ENCODE data around the gene TMEM30A.

DNA sequence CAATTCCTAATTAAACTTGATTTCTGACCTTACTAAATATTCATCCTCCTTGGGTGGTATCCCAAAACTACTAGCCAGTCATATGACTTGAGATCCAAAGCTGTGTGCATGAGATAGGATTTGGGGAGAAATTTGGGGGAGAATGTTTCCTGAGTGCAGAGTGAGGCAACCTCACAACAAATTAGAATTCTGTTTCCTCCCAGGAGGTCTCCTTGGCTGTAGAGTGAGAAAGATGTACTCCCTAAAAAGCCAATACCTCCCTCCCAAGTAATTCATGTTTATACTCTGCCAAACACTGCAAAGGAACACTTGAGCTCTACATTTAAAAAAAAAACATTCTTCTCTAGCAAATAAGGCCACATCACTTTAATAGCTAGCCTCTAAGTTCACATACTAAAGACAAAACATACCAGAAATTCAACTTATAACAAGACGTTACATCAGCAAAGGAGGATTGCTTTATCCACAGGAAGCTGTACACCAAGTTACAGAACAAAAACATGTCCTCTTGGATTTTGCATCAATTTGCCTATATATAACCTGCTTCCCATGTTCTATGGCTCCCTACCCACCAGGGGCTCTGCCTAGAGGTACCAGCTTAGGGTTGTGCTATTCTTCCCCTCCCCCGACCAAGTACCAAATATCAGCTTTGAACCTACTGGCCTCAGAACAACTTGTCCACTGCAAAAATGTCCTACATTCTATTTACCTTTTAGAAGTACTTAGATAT lies 15.4 kb upstream of the TMEM30A start:
- TF ChIP-seq EZH2 (IDR thresholded peaks at IDR 0.05; ENCODE audit: borderline replicate concordance, low read length) (no peak), CTCF (conservative IDR thresholded peaks at IDR 0.05 in 1 of 2, IDR thresholded peaks at IDR 0.05 in 1 of 2; ENCODE audit: extremely low read depth in 1 of 2, insufficient read depth in 1 of 2, low read depth in 1 of 2, low read length in 2 of 2) (no peak)

Data from mammary epithelial cell (primary cell).